Measurements from ENCODE around the gene HDAC9.

DNA sequence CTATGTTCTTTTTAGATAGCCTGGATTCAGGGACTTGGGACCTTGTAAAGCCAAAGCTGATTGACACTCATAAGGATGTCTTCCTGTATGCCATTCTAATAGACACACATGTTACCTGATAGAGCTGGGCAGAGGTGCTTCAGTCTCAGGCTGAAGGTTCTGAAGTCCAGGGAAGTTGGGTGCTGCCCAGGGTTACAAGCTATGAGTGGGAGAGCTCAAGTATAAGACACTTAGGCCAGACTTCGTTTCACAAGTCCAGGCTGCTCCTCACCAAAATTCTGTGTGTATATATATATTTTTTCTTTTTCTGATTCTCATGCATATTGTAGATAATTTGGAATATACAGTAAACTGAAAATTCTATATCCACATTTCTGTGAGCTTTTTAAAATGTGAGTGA is 144.2 kb downstream of the HDAC9 start:
- TF ChIP-seq, protein P1, sequence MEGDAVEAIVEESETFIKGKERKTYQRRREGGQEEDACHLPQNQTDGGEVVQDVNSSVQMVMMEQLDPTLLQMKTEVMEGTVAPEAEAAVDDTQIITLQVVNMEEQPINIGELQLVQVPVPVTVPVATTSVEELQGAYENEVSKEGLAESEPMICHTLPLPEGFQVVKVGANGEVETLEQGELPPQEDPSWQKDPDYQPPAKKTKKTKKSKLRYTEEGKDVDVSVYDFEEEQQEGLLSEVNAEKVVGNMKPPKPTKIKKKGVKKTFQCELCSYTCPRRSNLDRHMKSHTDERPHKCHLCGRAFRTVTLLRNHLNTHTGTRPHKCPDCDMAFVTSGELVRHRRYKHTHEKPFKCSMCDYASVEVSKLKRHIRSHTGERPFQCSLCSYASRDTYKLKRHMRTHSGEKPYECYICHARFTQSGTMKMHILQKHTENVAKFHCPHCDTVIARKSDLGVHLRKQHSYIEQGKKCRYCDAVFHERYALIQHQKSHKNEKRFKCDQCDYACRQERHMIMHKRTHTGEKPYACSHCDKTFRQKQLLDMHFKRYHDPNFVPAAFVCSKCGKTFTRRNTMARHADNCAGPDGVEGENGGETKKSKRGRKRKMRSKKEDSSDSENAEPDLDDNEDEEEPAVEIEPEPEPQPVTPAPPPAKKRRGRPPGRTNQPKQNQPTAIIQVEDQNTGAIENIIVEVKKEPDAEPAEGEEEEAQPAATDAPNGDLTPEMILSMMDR (conservative IDR thresholded peaks at IDR 0.05): no peak
- no peak for TF ChIP-seq ZFX (IDR thresholded peaks at IDR 0.05)
